HepG2 (cell line): Measurements from ENCODE around the gene BCAS3. TPM values are rescaled to one million over a fixed set of nuclear protein-coding genes. Genes with fewer than 3 reads are reported as not detected.
A peak's percentile ranks its signal among the peaks of the same experiment; 100 is the strongest.

Experiments
- AHR ChIP-seq: IDR thresholded peaks from 2 replicates; pipeline ENCODE4 v1.6.1; 2018; ENCODE audit warnings: missing genetic modification reagents, missing compliant biosample characterization
- CENPBD1 ChIP-seq: sonication (generic); formaldehyde crosslinking; IDR thresholded peaks from 2 replicates; pipeline ENCODE4 v1.8.0; 2022; ENCODE audit warnings: missing genetic modification reagents, low read depth, mild to moderate bottlenecking, borderline replicate concordance
- FOXK1 ChIP-seq: sonication (generic); formaldehyde crosslinking; IDR thresholded peaks from 2 replicates; pipeline ENCODE4 v1.4.0; 2020; ENCODE audit warnings: low read depth, missing genetic modification reagents, borderline replicate concordance
- GRHL1 ChIP-seq: sonication (generic); formaldehyde crosslinking; conservative IDR thresholded peaks from 2 replicates; pipeline ENCODE4 v1.8.0; 2022; ENCODE audit warnings: missing genetic modification reagents
- HIC2 ChIP-seq: sonication (generic); formaldehyde crosslinking; IDR thresholded peaks from 2 replicates; pipeline ENCODE4 v1.9.0; 2022; ENCODE audit warnings: low read depth, missing genetic modification reagents
- JUNB ChIP-seq: sonication (generic); formaldehyde crosslinking; IDR thresholded peaks from 2 replicates; pipeline ENCODE4 v1.8.0; 2022; ENCODE audit warnings: missing genetic modification reagents, mild to moderate bottlenecking, borderline replicate concordance
- JUND ChIP-seq: sonication (generic); formaldehyde crosslinking; IDR thresholded peaks from 2 replicates; pipeline ENCODE4 v1.8.0; 2022; ENCODE audit warnings: mild to moderate bottlenecking, missing genetic modification reagents
- KDM5A ChIP-seq: fragments of 200-600 bp; sonication (generic); IDR thresholded peaks from 2 replicates; pipeline ENCODE4 v1.7.0; 2018; ENCODE audit warnings: antibody characterized with exemption, mild to moderate bottlenecking, low read length, borderline replicate concordance
- MAFG ChIP-seq: sonication (generic); formaldehyde crosslinking; IDR thresholded peaks from 2 replicates; pipeline ENCODE4 v1.5.1; 2020; ENCODE audit warnings: mild to moderate bottlenecking, missing genetic modification reagents
- PCBP2 ChIP-seq: fragments of 200-400 bp; formaldehyde crosslinking; optimal IDR thresholded peaks from 2 replicates; pipeline ENCODE3; 2018; ENCODE audit warnings: low read length, low read depth; ENCODE audit not compliant: poor library complexity, severe bottlenecking
- PRDM15 ChIP-seq: sonication (generic); formaldehyde crosslinking; IDR thresholded peaks from 2 replicates; pipeline ENCODE4 v1.4.0; 2020; ENCODE audit warnings: missing genetic modification reagents
- SATB2 ChIP-seq: sonication (generic); formaldehyde crosslinking; IDR thresholded peaks from 2 replicates; pipeline ENCODE4 v1.5.0; 2020; ENCODE audit warnings: missing genetic modification reagents
- TFE3 ChIP-seq: IDR thresholded peaks from 2 replicates; pipeline ENCODE4 v1.6.1; 2016
- ZEB1 ChIP-seq: IDR thresholded peaks from 2 replicates; pipeline ENCODE4 v1.6.1; 2012; ENCODE audit warnings: mild to moderate bottlenecking, low read depth, inconsistent platforms; ENCODE audit not compliant: insufficient replicate concordance
- ZMAT3 ChIP-seq: sonication (generic); formaldehyde crosslinking; conservative IDR thresholded peaks from 2 replicates; pipeline ENCODE4 v1.7.0; 2021; ENCODE audit warnings: missing genetic modification reagents
- ZNF138 ChIP-seq: sonication (generic); formaldehyde crosslinking; IDR thresholded peaks from 2 replicates; pipeline ENCODE4 v1.5.0; 2020; ENCODE audit warnings: mild to moderate bottlenecking, low read depth, missing genetic modification reagents
- ZNF207 ChIP-seq: fragments of 450-650 bp; IDR thresholded peaks from 2 replicates; pipeline ENCODE4 v1.6.1; 2016; ENCODE audit warnings: antibody characterized with exemption, borderline replicate concordance
- ZNF296 ChIP-seq: sonication (generic); formaldehyde crosslinking; conservative IDR thresholded peaks from 2 replicates; pipeline ENCODE4 v1.5.0; 2020; ENCODE audit warnings: mild to moderate bottlenecking, missing genetic modification reagents
- ZNF331 ChIP-seq: sonication (generic); formaldehyde crosslinking; IDR thresholded peaks from 2 replicates; pipeline ENCODE4 v1.4.0; 2020; ENCODE audit warnings: missing genetic modification reagents
- ZNF605 ChIP-seq: sonication (generic); formaldehyde crosslinking; IDR thresholded peaks from 2 replicates; pipeline ENCODE4 v1.8.0; 2022; ENCODE audit warnings: mild to moderate bottlenecking, missing genetic modification reagents
- polyA plus RNA-seq, 8 experiments: library from polyadenylated mRNA; depleted of rRNA in 3 of 8; stranded (reverse) in 7 of 8; unstranded in 1 of 8; fragments of >200 nt; fragmentation: Illumina TruSeq in 4 of 8; extraction: Trizol in 4 of 8; gene quantifications; 2 replicates each; pipeline versions ENCODE4 v1.2.1 to v1.2.3, GENCODE V29; 2011 to 2016; ENCODE audit warnings: low read depth in 4 of 8, missing spikeins in 1 of 8, mixed read lengths in 1 of 8; ENCODE audit not compliant: insufficient read depth in 1 of 8
- total RNA-seq, 5 experiments: library from RNA; depleted of rRNA; stranded (reverse); fragments of >200 nt; fragmentation: Illumina TruSeq; extraction: Trizol; gene quantifications; 2 replicates each; pipeline ENCODE4 v1.2.3, GENCODE V29; 2016; ENCODE audit warnings: low read depth in 1 of 5

The BCAS3 gene
- total and polyA plus RNA-seq, 2 of the 13 experiments (the other 11 are each of a cell fraction or from before 2014, with no cell fraction given): 10.7 to 11.2 TPM

- TF ChIP-seq JUNB (CRISPR knock-in tag) (no peak), JUND (CRISPR knock-in tag) (no peak), TFE3 (CRISPR knock-in tag) (no peak), ZNF331 (CRISPR knock-in tag) (no peak), MAFG (CRISPR knock-in tag) (no peak), ZEB1 (no peak), SATB2 (CRISPR knock-in tag) (no peak), ZNF207 (no peak), PCBP2 (no peak), KDM5A (no peak), FOXK1 (CRISPR knock-in tag) (no peak), ZMAT3 (no peak), ZNF138 (CRISPR knock-in tag) (no peak), CENPBD1 (CRISPR knock-in tag) (no peak), HIC2 (CRISPR knock-in tag) (no peak; the same call in 1 of the 2 replicates), ZNF605 (CRISPR knock-in tag) (peak; percentile 82), AHR (CRISPR knock-in tag) (no peak), ZNF296 (CRISPR knock-in tag) (0 out of 2 replicates have a peak, but pooled peaks have one; percentile 59), PRDM15 (CRISPR knock-in tag) (no peak), GRHL1 (no peak)
Observed at GRCh38 chr17:61313461-61314326, 636.0 kb downstream of the BCAS3 start (continued).
